Stimulated activated CD4-positive, alpha-beta T cell treated with anti-CD3 and anti-CD28 coated beads, TNF-alpha, amount 100 ng/mL, for 1 hour (primary cell): Measurements from ENCODE around the gene GPT2.
"Not testable (repeated sequence)": the region's sequence is repeated elsewhere in the genome, so short reads cannot be mapped to it uniquely, and the experiment has no call there.

Experiments used
- DNase-seq, 3 donors: peaks; one replicate each; pipeline ENCODE4 v3.0.0-alpha.2; 2020; ENCODE audit warnings: low read depth in 3 of 3, low spot score in 1 of 3

Gene GPT2

GRCh38 chr16:46920402-46921068, 36.4 kb downstream of the GPT2 start:
- DNase-seq: no peak

DNA sequence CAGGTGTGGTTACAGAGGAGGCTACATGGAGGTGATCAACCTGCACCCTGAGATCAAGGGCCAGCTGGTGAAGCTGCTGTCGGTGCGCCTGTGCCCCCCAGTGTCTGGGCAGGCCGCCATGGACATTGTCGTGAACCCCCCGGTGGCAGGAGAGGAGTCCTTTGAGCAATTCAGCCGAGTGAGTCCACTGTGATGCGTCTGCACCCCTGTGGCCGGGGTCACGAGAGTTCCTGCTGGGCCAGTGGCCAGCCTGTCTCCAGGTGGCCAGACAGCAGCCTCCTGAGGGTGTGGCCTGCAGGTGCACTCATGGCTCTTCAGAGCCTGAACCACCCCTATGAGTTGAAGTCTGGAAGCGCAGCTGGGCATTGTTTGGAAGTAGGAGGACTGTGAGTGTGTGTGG, 38.1 kb downstream of the GPT2 start:
- no peak for DNase-seq

- no peak for DNase-seq
Observed at GRCh38 chr16:46923513-46924295, 39.5 kb downstream of the GPT2 start.

DNA sequence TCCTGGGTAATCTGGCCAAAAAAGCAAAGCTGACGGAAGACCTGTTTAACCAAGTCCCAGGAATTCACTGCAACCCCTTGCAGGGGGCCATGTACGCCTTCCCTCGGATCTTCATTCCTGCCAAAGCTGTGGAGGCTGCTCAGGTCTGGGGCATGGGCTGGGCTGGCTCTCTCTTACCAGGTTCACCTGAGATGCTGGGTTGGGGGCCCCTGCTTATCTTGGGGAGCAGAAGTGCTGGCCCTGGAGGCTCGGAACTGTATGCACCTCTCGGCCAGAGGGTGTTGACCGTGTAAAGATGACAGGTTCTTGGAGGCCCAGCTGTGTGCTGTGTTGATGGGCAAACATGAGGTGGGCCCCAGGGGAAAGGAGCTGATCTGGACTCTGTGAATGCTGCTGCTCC, 40.2 kb downstream of the GPT2 start:
- no peak for DNase-seq

- DNase-seq: no peak
Observed at GRCh38 chr16:46926470-46927225, 42.5 kb downstream of the GPT2 start.

GRCh38 chr16:46927273-46927672, 43.1 kb downstream of the GPT2 start:
- DNase-seq: no peak

GRCh38 chr16:46928811-46929210, 44.6 kb downstream of the GPT2 start:
- DNase-seq: no peak

GRCh38 chr16:46929378-46930332, 45.5 kb downstream of the GPT2 start:
- DNase-seq: peak; percentile 13 to 57 (median 14)

- no peak for DNase-seq
Observed at GRCh38 chr16:46930861-46931260, 46.7 kb downstream of the GPT2 start.

DNA sequence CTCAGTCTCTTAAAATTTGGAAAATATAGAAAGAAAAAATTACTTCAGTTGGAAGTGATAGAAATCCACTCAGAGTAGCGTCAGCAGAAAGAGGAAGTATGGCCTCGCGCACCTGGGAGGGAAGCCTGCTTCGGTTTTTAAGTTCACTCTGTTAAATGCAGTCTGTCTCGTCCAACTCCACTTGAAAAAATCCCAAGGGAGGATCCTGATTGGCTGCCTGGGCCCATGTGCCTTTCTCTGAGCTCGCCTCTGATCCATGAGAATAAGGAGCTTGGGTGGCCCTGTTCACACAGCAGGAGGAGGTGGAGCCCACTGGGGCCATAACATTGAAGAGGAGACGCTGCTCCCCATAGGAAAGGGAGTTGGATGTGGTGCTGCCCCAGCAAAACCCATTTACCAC, 48.6 kb downstream of the GPT2 start:
- no peak for DNase-seq

DNA sequence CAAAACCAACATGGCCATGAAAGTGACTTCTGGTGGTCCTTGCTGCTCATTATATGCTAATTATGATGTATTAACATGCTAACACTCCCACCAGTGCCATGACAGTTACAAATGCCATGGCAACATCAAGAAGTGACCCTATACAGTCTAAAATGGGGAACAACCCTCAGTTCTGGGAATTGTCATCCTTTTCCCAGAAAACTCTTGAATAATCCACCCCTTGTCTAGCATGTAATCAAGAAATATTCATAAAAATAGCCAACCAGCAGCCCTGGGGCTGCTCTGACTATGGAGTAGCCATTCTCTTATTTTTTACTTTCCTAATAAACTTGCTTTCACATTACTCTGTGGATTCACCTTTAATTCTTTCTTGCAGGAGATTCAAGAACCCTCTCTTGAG, 53.4 kb downstream of the GPT2 start:
- no peak for DNase-seq

GRCh38 chr16:46944713-46945112, 60.6 kb downstream of the GPT2 start:
- DNase-seq: not testable (repeated sequence)

DNA sequence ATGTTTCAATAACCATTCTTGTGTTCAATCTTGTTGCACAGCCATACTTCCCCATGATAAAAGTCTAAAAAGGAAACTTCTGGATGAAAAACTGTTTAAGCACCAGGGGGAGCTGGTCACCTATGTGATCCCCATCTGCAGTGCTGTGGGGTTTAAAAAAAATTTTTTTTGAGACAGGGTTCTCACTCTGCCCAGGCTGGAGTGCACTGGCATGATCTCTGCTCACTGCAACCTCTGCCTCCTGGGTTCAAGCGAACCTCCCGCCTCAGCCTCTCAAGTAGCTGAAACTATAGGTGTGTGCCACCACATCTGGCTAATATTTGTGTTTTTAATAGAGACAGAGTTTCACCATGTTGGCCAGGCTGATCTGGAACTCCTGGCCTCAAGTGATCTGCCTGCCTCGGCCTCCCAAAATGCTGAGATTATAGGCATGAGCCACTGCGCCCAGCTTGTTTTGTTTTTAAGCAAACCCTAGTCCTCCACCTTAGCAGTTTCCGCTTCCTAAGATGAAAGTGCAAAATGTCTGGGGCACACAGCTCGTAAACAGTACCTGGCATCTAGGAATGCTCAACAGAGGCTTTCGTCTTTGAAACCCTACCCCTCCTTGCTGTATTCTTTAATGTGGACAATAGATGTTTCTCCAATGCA, 63.9 kb downstream of the GPT2 start:
- no peak for DNase-seq

DNA sequence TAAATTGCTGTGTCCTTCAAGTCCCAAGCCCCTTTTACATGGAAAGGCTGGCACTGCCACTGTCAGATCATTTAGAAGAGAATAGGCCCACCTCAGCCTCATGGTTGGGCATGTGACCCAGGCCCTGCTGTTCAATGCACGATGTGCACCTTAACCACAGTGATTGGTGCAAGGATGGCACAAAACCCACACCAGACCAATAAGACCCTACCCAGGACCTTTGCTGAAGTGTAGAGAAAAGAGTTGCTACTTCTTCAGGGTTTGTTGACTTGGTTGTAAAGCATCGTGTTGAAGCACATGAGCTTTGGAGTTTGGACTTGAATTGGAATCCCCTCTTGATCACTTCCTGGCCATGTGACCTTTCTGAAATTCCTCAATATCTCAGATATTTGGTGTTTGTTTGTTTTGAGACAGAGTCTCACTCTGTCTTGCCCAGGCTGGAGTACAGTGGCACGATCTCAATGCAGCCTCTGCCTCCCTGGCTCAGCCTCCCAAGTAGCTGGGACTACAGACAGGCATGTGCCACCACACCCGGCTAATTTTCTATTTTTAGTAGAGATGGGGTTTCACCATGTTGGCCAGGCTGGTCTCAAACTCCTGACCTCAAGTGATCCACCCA, 64.5 kb downstream of the GPT2 start:
- no peak for DNase-seq

DNA sequence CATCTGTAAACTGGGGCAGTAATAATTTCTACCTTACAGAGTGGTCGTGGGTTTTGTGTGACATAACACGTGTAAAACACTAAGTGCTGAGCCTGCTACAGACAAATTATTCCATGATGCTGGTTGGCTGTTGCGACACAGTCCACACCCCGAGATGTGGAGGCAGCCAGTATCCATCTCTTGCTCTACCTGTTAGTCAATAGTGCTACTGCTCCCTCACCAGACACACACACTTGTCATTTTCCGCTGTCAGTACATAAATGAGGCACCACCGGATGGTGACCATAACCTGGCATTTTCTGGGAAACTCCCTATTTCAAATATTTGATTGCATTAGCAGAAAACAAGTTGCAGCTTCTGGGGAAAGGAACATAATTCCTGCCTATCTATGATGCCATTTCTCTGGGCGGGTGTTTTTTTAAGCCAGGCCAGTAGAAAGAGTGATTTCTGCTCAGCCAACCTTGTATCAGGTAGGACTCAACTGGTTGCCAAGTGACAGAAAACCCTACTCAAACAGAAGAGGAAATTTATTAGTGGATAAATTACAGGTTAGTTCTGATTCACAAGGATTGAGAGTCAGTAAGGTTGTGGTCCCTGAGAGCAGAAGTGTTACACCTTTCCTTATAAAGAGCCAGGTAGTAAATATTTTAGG, 65.2 kb downstream of the GPT2 start:
- DNase-seq: no peak

- no peak for DNase-seq
Observed at GRCh38 chr16:46950009-46950408, 65.8 kb downstream of the GPT2 start.

DNA sequence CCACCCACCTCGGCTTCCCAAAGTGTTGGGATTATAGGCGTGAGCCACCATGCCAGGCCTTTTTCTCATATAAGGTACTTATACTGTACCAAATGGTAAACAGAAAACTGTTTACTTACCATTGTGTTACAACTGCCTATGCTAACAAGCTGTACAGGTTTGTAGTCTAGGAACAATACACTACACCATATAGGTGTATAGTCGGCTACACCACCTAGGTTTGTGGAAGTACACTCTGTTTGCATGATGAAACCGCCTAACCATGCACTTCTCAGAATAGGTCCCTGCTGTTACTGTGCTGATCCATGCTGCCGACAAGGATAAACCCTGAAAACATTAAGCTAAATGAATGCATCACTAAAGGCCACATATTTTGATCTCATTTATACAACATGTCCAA, 70.4 kb downstream of the GPT2 start:
- DNase-seq: no peak

- DNase-seq: no peak
Observed at GRCh38 chr16:46961373-46962353, 77.5 kb downstream of the GPT2 start.
